Endothelial cell of umbilical vein (primary cell): ENCODE data around the gene PCDHA4. TPM values are rescaled to one million over a fixed set of nuclear protein-coding genes. Genes with fewer than 3 reads are reported as not detected.

ENCODE experiments used
- BruUV-seq: library from RNA; stranded (reverse); fragments of 400-500 nt; replicated peaks from 2 replicates; lab custom pipeline; 2021; lab: Mats Ljungman, UMichigan
- CTCF ChIA-PET: fragments of 300-600, 350-600 bp; sonication (Branson Sonifier 250); formaldehyde crosslinking; loops from one replicate; lab custom pipeline; 2021; ENCODE audit warnings: antibody characterized with exemption, inconsistent platforms; lab: Charles Lee
- POLR2A ChIA-PET: fragments of 300-600, 350-600 bp; sonication (Branson Sonifier 250); formaldehyde crosslinking; loops from one replicate; lab custom pipeline; 2021; ENCODE audit warnings: antibody characterized with exemption, inconsistent platforms; lab: Charles Lee
- DNase-seq: peaks from one replicate; pipeline ENCODE4 v3.0.0-alpha.2; 2011; ENCODE audit warnings: low read depth, low spot score
- FAIRE-seq: peaks from 2 replicates; lab custom pipeline; 2011; peaks lifted over from hg19 to GRCh38; lab: Jason Lieb, UNC
- H2AFZ ChIP-seq: 2 replicates; pipeline ENCODE4 v1.6.0; 2012; ENCODE audit warnings: low read depth, low read length, control low read depth, inconsistent platforms
- H3K27ac ChIP-seq: 2 replicates; pipeline ENCODE4 v1.5.1; 2011; ENCODE audit warnings: low read depth, mild to moderate bottlenecking, control low read depth, low read length, moderate library complexity; ENCODE audit not compliant: insufficient read depth
- H3K27me3 ChIP-seq, 2 experiments: 2 replicates each; pipeline versions ENCODE4 v1.6.0 to v1.6.1; 2011; ENCODE audit warnings: low read length in 2 of 2, mixed read lengths in 1 of 2; ENCODE audit not compliant: control insufficient read depth in 2 of 2, insufficient read depth in 2 of 2
- H3K36me3 ChIP-seq, 2 experiments: 2 replicates in 1 of 2; 3 replicates in 1 of 2; pipeline ENCODE4 v1.5.1; 2011; ENCODE audit warnings: low read length in 2 of 2, mild to moderate bottlenecking in 1 of 2, moderate library complexity in 1 of 2; ENCODE audit not compliant: control insufficient read depth in 2 of 2, insufficient read depth in 2 of 2; ENCODE audit errors: extremely low read depth in 1 of 2
- H3K4me1 ChIP-seq: 3 replicates; pipeline ENCODE4 v1.5.1; 2011; ENCODE audit warnings: mild to moderate bottlenecking, low read length; ENCODE audit not compliant: control insufficient read depth, insufficient read depth; ENCODE audit errors: extremely low read depth
- H3K4me2 ChIP-seq: 2 replicates; pipeline ENCODE4 v1.6.1; 2011; ENCODE audit warnings: low read length, control low read depth, mixed read lengths; ENCODE audit not compliant: insufficient read depth
- H3K4me3 ChIP-seq, 3 experiments: fragments of 200-600 bp in 1 of 3; sonication (generic), shearing (Covaris generic) in 1 of 3; replicated peaks in 1 of 3; 2 replicates each; pipeline ENCODE4 v1.5.1; 2011 to 2016; ENCODE audit warnings: control low read depth in 3 of 3, low read length in 3 of 3, mild to moderate bottlenecking in 2 of 3, inconsistent platforms in 1 of 3, low read depth in 1 of 3, moderate library complexity in 1 of 3; ENCODE audit not compliant: insufficient read depth in 1 of 3
- H3K79me2 ChIP-seq: 2 replicates; pipeline ENCODE4 v1.6.0; 2012; ENCODE audit warnings: low read length, inconsistent platforms; ENCODE audit not compliant: control insufficient read depth, insufficient read depth
- H3K9ac ChIP-seq: replicated peaks from 2 replicates; pipeline ENCODE3; 2011; ENCODE audit warnings: low read length, control low read depth; ENCODE audit not compliant: insufficient read depth; ENCODE audit errors: extremely low read depth
- H3K9me1 ChIP-seq: replicated peaks from 3 replicates; pipeline ENCODE4 v1.6.0; 2011; ENCODE audit warnings: mild to moderate bottlenecking, low read length; ENCODE audit not compliant: control insufficient read depth, insufficient read depth; ENCODE audit errors: extremely low read depth
- H3K9me3 ChIP-seq: replicated peaks from 2 replicates; pipeline ENCODE4 v1.5.1; 2012; ENCODE audit warnings: low read length, inconsistent platforms; ENCODE audit not compliant: control insufficient read depth, insufficient read depth
- H4K20me1 ChIP-seq: replicated peaks from 2 replicates; pipeline ENCODE3; 2011; ENCODE audit warnings: mild to moderate bottlenecking, low read length; ENCODE audit not compliant: control insufficient read depth, insufficient read depth; ENCODE audit errors: extremely low read depth
- EZH2 ChIP-seq: IDR thresholded peaks from 2 replicates; pipeline ENCODE4 v1.6.1; 2012; ENCODE audit warnings: borderline replicate concordance, low read depth, mild to moderate bottlenecking, moderate library complexity, low read length, inconsistent platforms; ENCODE audit not compliant: severe bottlenecking
- FOS ChIP-seq: IDR thresholded peaks from 2 replicates; pipeline ENCODE4 v1.6.1; 2011; ENCODE audit warnings: mild to moderate bottlenecking, low read length, moderate library complexity, borderline replicate concordance; ENCODE audit not compliant: insufficient read depth
- GATA2 ChIP-seq: IDR thresholded peaks from 2 replicates; pipeline ENCODE4 v1.7.0; 2011; ENCODE audit warnings: low read depth, mild to moderate bottlenecking, moderate library complexity, mixed read lengths, low read length; ENCODE audit not compliant: insufficient read length, insufficient read depth
- JUN ChIP-seq: IDR thresholded peaks from 2 replicates; pipeline ENCODE4 v1.6.1; 2011; ENCODE audit warnings: borderline replicate concordance, low read depth; ENCODE audit not compliant: insufficient read length, insufficient read depth
- MYC ChIP-seq: IDR thresholded peaks from one replicate; pipeline ENCODE4 v1.6.1; 2011; ENCODE audit warnings: mild to moderate bottlenecking, low read depth, low read length
- POLR2A ChIP-seq: IDR thresholded peaks from 2 replicates; pipeline ENCODE4 v1.6.1; 2012; ENCODE audit warnings: low read depth, mild to moderate bottlenecking, control low read depth, low read length
- POLR2AphosphoS5 ChIP-seq: IDR thresholded peaks from 2 replicates; pipeline ENCODE4 v1.6.1; 2012; ENCODE audit warnings: low read depth, mild to moderate bottlenecking, control low read depth, low read length, moderate library complexity; ENCODE audit not compliant: insufficient read depth
- dilution Hi-C: fragments of 300-500 bp; cut with MboI; formaldehyde crosslinking; loops from one replicate; pipeline ENCODE4 v1.15.0; 2019; ENCODE audit warnings: low sequenced_read_pairs; ENCODE audit not compliant: extremely low pct_ligation_motif_present
- intact Hi-C: fragments of 100-400 bp; cut with micrococcal nuclease; formaldehyde crosslinking; loops from one replicate; pipeline ENCODE4 v1.10.0; 2022
- polyA plus RNA-seq, 4 experiments: library from polyadenylated mRNA; depleted of rRNA in 3 of 4; stranded (reverse) in 3 of 4; unstranded in 1 of 4; fragments of >200 nt; gene quantifications; 2 replicates each; pipeline versions ENCODE4 v1.2.1 to v1.2.3, GENCODE V29; 2011 to 2012; ENCODE audit warnings: missing spikeins in 1 of 4
- total RNA-seq: library from RNA; stranded (reverse); gene quantifications from 2 replicates; pipeline ENCODE4 v1.2.3, GENCODE V29; 2021
- TF ChIP-seq, protein P1 (sequence below), 2 donors: IDR thresholded peaks; 1 replicate in 1 of 2; 2 replicates in 1 of 2; pipeline ENCODE4 v1.5.1; 2011; ENCODE audit warnings: low read length in 2 of 2, mild to moderate bottlenecking in 2 of 2, moderate library complexity in 2 of 2, control low read depth in 1 of 2, inconsistent platforms in 1 of 2, low read depth in 1 of 2; ENCODE audit not compliant: insufficient read depth in 1 of 2; ENCODE audit errors: extremely low read depth in 1 of 2
- TF ChIP-seq, protein P2 (sequence below): IDR thresholded peaks from 2 replicates; pipeline ENCODE4 v1.6.1; 2011; ENCODE audit not compliant: insufficient read depth, insufficient read length

Gene PCDHA4
- total and polyA plus RNA-seq, 2 donors (not counting 3 experiments of a cell fraction or from before 2014, with no cell fraction given): 0.04 to 0.26 TPM

DNA sequence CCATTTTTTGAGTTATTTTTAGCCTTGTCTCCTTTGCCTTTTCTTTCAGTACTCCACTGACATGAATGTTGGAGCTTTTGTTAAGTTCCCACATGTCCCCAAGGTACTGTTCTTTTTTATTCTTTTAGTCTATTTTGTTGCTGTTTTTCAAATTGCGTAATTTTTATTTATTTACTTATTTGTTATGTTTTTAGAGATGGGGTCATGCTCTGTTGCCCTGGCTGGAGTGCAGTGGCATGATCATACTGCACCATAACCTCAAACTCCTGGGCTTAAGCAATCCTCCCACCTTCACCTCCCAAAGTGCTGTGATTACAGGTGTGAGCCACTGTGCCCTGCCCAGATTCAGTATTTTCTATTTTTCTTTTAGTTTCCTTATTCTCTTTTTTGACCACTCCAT lies 26.4 kb upstream of the PCDHA4 start:
- ChIA-PET CTCF (no interaction called here), POLR2A (no interaction called here)
- intact Hi-C loops (no loop called here), dilution Hi-C loops (no loop called here)
- DNase-seq: no peak
- Histone ChIP-seq H3K27me3 (no peaks in the 10 kb centered on the region), H3K27ac (no peak overlapping the region), H4K20me1 (no peaks in the 10 kb centered on the region), H3K79me2 (no peaks in the 10 kb centered on the region), H3K9me3 (peaks cover 2% of the 10 kb centered on the region), H3K9me1 (no peaks in the 10 kb centered on the region), H2AFZ (no peak overlapping the region), H3K4me1 (no peaks in the 10 kb centered on the region), H3K4me3 (no peak overlapping the region), H3K4me2 (no peak overlapping the region), H3K9ac (no peak overlapping the region), H3K36me3 (no peaks in the 10 kb centered on the region)
- BruUV-seq: no TSS peak
- TF ChIP-seq GATA2: no peak
- TF ChIP-seq MYC: no peak
- TF ChIP-seq FOS: no peak
- no peak for TF ChIP-seq EZH2
- TF ChIP-seq POLR2A: no peak
- TF ChIP-seq, protein P1, sequence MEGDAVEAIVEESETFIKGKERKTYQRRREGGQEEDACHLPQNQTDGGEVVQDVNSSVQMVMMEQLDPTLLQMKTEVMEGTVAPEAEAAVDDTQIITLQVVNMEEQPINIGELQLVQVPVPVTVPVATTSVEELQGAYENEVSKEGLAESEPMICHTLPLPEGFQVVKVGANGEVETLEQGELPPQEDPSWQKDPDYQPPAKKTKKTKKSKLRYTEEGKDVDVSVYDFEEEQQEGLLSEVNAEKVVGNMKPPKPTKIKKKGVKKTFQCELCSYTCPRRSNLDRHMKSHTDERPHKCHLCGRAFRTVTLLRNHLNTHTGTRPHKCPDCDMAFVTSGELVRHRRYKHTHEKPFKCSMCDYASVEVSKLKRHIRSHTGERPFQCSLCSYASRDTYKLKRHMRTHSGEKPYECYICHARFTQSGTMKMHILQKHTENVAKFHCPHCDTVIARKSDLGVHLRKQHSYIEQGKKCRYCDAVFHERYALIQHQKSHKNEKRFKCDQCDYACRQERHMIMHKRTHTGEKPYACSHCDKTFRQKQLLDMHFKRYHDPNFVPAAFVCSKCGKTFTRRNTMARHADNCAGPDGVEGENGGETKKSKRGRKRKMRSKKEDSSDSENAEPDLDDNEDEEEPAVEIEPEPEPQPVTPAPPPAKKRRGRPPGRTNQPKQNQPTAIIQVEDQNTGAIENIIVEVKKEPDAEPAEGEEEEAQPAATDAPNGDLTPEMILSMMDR (IDR thresholded peaks at IDR 0.05; ENCODE audit: extremely low read depth in 1 of 2, insufficient read depth in 1 of 2, low read depth in 1 of 2, low read length in 2 of 2): no peak
- TF ChIP-seq, protein P2, sequence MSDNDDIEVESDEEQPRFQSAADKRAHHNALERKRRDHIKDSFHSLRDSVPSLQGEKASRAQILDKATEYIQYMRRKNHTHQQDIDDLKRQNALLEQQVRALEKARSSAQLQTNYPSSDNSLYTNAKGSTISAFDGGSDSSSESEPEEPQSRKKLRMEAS: no peak
- no peak for TF ChIP-seq JUN
- TF ChIP-seq POLR2AphosphoS5: no peak
- FAIRE-seq: no peak
